ENCODE results near the gene PTPRC.
A peak's percentile ranks its signal among the peaks of the same experiment; 100 is the strongest.
"Not testable (repeated sequence)": the region's sequence is repeated elsewhere in the genome, so short reads cannot be mapped to it uniquely, and the experiment has no call there.

The PTPRC gene, protein sequence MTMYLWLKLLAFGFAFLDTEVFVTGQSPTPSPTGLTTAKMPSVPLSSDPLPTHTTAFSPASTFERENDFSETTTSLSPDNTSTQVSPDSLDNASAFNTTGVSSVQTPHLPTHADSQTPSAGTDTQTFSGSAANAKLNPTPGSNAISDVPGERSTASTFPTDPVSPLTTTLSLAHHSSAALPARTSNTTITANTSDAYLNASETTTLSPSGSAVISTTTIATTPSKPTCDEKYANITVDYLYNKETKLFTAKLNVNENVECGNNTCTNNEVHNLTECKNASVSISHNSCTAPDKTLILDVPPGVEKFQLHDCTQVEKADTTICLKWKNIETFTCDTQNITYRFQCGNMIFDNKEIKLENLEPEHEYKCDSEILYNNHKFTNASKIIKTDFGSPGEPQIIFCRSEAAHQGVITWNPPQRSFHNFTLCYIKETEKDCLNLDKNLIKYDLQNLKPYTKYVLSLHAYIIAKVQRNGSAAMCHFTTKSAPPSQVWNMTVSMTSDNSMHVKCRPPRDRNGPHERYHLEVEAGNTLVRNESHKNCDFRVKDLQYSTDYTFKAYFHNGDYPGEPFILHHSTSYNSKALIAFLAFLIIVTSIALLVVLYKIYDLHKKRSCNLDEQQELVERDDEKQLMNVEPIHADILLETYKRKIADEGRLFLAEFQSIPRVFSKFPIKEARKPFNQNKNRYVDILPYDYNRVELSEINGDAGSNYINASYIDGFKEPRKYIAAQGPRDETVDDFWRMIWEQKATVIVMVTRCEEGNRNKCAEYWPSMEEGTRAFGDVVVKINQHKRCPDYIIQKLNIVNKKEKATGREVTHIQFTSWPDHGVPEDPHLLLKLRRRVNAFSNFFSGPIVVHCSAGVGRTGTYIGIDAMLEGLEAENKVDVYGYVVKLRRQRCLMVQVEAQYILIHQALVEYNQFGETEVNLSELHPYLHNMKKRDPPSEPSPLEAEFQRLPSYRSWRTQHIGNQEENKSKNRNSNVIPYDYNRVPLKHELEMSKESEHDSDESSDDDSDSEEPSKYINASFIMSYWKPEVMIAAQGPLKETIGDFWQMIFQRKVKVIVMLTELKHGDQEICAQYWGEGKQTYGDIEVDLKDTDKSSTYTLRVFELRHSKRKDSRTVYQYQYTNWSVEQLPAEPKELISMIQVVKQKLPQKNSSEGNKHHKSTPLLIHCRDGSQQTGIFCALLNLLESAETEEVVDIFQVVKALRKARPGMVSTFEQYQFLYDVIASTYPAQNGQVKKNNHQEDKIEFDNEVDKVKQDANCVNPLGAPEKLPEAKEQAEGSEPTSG (N-terminal part only)

DNA sequence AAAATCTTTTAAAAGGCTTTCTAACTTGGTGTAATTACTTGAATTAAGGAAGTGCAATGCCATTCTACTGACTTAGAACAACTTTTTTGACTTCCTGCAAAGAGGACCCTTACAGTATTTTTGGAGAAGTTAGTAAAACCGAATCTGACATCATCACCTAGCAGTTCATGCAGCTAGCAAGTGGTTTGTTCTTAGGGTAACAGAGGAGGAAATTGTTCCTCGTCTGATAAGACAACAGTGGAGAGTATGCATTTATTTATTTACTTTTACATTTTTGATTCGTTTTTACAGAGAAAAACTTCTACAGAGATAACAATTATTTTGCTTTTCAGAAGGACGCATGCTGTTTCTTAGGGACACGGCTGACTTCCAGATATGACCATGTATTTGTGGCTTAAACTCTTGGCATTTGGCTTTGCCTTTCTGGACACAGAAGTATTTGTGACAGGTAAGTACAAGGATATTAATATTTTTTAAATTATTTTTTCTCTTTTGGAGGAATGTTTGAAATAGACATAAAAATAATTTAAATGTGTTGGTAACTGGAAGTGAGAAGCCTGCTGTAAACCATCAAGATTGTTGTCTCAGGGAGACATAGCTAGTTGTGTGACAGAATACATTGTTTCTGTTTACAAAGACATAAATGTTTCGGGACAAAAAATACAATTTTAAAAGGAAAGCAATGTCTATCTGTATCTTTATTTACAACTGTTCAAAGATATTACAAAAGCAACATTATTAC, at the start of gene PTPRC:
Gene PTPRC (plus strand): TSS at position 147 of the 742 bp plus-strand sequence. CDS start 229 bp downstream, at position 376.
- no peak for DNase-seq (ENCODE audit: low read depth)

DNA sequence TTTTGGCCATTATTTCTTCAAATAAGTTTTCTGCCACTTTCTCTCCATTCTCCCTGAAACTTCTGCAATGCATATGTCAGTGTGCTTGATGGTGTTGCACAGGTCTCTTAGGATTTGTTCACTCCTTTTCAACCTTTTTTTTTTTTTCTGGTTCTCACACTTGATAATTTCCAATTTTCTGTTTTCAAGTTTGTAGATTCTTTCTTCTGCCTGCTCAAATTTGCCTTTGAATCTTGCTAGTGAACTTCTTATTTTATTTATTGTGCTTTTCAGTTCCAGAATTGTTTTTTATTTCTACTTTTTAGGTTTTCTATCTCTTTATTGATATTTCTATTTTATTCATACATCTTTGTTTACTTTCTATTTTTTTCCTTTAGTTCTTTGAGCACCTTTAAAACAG, 48.4 kb upstream of the PTPRC start:
- no peak for DNase-seq (ENCODE audit: low read depth)

GRCh38 chr1:198595765-198596164, 43.1 kb upstream of the PTPRC start:
- DNase-seq (ENCODE audit: low read depth), result no peak

DNA sequence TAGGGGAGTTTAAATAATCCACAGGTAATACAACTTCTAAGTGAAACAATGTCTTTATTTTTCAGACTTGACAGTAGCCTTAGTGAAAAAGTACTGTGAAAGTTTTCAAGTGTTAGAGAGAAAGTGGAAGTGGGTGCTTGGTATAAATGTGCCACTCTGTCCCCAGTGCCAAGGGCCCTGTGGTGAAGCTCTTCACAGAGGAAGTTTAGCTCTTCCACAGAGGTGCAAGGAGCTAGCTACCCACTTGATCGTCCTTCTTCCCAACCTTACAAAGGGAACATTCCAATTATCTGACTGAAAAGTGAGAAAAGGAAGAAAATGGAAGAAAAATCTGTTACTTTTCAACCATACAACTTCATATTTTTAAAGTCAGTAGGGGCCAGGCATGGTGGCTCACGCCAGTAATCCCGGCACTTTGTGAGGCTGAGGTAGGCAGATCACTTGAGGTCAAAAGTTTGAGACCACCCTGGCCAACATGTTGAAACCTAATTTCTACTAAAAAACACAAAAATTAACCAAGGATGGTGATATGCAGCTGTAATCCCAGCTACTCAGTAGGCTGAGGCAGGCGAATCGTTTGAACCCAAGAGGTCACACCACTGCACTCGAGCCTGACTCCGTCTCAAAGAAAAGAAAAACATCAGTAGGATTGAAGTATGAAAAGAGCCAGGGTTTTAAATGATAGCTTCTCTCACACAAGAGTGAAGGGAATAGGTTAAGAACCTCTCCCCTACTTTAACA, 41.0 kb upstream of the PTPRC start:
- no peak for DNase-seq (ENCODE audit: low read depth)

- no peak for DNase-seq (ENCODE audit: low read depth)
Measured at GRCh38 chr1:198598796-198599321, 40.0 kb upstream of the PTPRC start.

DNA sequence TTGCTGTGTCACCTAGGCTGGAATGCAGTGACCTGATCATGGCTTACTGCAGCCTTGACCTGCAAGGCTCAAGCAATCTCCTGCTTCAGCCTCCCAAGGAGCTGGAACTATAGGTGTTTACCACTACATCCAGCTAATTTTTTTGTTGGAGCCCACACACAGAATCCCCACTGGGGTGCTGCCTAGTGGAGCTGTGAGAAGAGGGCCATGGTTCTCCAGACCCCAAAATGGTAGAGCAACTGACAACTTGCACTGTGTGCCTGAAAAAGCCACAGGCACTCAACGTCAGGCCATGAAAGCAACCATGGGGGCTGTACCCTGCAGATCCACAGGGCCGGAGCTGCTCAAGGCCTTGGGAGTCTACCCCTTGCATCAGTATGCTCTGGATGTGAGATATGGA, 39.1 kb upstream of the PTPRC start:
- DNase-seq (ENCODE audit: low read depth), result no peak

DNA sequence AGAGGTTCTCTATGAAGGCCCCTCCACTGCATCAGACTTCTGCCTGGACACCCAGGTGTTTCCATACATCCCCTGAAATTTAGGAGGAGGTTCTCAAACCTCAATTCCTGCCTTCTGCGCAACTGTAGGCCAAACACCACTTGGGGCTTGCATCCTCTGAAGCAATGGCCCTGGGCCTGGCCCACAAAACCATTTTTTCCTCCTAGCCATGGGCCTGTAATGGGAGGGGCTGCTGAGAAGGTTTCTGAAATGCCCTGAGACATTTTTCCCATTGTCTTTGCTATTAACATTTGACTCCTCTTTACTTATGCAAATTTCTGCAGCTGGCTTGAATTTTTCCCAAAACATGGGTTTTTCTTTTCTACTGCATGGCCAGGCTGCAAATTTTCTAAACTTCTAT, 37.9 kb upstream of the PTPRC start:
- DNase-seq (ENCODE audit: low read depth), result no peak

GRCh38 chr1:198601310-198601709, 37.5 kb upstream of the PTPRC start:
- not testable (repeated sequence) for DNase-seq (ENCODE audit: low read depth)

DNA sequence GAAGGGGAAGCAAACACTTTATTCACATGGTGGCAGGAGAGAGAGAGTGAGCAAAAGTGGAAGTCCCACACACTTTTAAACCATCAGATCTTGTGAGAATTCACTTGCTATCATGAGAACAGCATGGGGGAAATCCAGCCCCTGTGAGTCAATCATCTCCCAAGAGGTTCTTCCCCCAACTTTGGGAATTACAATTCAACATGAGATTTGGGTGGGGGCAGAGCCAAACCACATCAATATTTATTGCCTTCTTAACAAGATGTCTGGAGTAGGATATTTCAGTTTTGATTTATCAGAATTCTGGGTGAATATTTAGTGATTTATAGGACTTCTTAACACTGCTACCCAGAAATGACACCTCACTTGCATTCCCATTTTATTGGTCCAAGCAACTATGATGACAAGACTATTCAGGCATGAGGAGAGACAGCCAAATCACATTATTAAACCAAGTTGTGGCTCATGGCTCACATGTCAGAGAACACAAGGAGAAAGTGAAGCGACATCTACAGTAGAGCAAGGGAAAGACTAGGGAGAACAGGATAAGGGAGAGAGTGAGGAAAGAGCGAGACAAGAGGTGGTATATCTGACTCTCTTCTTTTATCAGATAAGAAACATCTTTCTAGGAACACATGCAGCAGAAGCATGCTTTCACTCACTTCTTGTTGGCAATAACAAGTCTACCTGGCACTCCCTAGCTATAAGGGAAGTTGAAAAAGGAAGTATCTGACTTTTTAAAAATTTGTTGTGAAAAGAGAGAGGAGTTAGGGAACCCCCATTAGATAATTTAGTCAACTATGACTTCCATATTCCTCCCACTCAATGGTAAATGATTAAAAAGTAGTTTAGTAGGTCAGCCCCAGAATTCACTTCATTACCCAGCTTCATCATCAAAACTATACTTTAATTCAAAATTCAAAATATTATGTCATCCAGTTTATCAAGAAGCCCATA, 36.6 kb upstream of the PTPRC start:
- peak; percentile 97 for DNase-seq (ENCODE audit: low read depth)

DNA sequence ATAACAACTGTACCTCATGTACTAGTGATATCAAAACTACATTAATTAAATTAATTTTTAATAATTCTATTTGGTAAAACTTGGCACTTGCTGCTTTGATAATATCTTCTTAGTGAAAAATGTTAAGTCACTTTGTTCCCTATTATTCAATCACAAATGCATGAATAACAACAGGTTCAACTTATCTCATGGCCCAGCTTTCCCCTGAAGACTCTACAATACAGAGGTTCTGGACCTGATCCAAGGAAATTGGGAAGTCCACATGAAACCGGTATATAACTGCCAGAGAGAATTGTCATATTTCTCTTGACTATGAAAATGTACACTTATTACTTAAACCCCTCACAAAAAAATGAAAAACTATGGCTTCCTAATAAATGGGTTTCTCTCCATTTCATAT, 33.9 kb upstream of the PTPRC start:
- DNase-seq (ENCODE audit: low read depth), result no peak

- DNase-seq (ENCODE audit: low read depth), result no peak
Measured at GRCh38 chr1:198605406-198605805, 33.4 kb upstream of the PTPRC start.

- peak; percentile 40 for DNase-seq (ENCODE audit: low read depth)
Measured at GRCh38 chr1:198606020-198606438, 32.8 kb upstream of the PTPRC start.

DNA sequence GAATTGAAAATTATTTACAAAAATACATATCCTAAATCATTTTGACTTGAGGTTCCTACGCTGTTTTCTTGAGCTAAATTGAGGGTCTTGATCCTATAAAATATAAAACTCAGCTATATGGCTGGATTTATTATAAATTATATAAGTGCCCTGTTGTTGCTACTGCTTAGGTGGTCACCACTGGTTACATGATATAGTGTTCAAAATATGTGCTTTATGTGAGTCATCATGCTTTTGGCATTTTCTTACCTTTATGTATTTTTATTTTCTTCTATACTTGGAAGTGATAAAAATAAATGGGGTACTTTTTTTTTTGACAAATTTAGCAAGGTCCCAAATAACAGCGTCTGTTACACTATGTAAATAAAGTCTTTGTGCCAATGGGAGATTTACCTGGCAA, 31.1 kb upstream of the PTPRC start:
- DNase-seq (ENCODE audit: low read depth), result no peak

GRCh38 chr1:198610362-198610761, 28.5 kb upstream of the PTPRC start:
- DNase-seq (ENCODE audit: low read depth), result no peak

- DNase-seq (ENCODE audit: low read depth), result no peak
Measured at GRCh38 chr1:198611219-198611618, 27.6 kb upstream of the PTPRC start.

- no peak for DNase-seq (ENCODE audit: low read depth)
Measured at GRCh38 chr1:198612471-198613260, 26.2 kb upstream of the PTPRC start.

DNA sequence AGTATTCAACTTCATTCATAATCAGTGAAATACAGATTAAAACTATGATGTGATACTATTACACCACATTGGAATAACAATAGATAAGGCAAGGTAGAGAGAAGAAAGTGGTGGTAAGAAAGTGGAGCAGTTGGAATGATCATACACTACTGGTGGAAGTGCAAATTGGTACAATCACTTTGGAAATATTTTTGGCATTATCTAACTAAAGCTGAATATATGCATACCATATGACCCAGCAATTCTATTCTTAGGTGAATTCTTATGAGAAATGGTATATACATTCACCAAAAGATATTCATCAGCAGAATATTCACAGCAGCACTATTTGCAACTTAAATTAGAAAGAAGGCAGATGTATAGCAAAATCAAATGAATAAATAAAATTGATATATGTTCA, 21.4 kb upstream of the PTPRC start:
- no peak for DNase-seq (ENCODE audit: low read depth)

- no peak for DNase-seq (ENCODE audit: low read depth)
Measured at GRCh38 chr1:198619375-198620140, 19.3 kb upstream of the PTPRC start.
